Measurements from ENCODE around the gene ACOX1. TPM values are rescaled to one million over a fixed set of nuclear protein-coding genes. Genes with fewer than 3 reads are reported as not detected.
A peak's percentile ranks its signal among the peaks of the same experiment; 100 is the strongest.

ACOX1 gene
- total and polyA plus RNA-seq, 2 of the 13 experiments (the other 11 are each of a cell fraction or from before 2014, with no cell fraction given): 86.4 to 120 TPM

- TF ChIP-seq ETS1 (CRISPR knock-in tag; IDR thresholded peaks at IDR 0.05) (no peak), SP5 (CRISPR knock-in tag; IDR thresholded peaks at IDR 0.05; ENCODE audit: borderline replicate concordance, low read depth) (peak; percentile 77; the same call in 1 of the 2 replicates), SKIL (CRISPR knock-in tag; IDR thresholded peaks at IDR 0.05; ENCODE audit: borderline replicate concordance) (peak; percentile 85; the same call in 1 of the 2 replicates), NR2C2 (CRISPR knock-in tag; IDR thresholded peaks at IDR 0.05; ENCODE audit: borderline replicate concordance) (0 out of 2 replicates have a peak, but pooled peaks have one; percentile 36), MAZ (IDR thresholded peaks at IDR 0.05; ENCODE audit: borderline replicate concordance, low read depth, low read length) (no peak), MAZ (CRISPR knock-in tag; IDR thresholded peaks at IDR 0.05; ENCODE audit: low read depth) (peak; percentile 18), NR2F6 (IDR thresholded peaks at IDR 0.05) (peak; percentile 76), NR2F6 (CRISPR knock-in tag; IDR thresholded peaks at IDR 0.05) (peak; percentile 81), ZNF367 (CRISPR knock-in tag; IDR thresholded peaks at IDR 0.05; ENCODE audit: borderline replicate concordance) (no peak), MLX (CRISPR knock-in tag; IDR thresholded peaks at IDR 0.05) (peak; percentile 87), ZNF205 (CRISPR knock-in tag; IDR thresholded peaks at IDR 0.05) (peak; percentile 67; the same call in 1 of the 2 replicates), ZNF552 (CRISPR knock-in tag; IDR thresholded peaks at IDR 0.05; ENCODE audit: borderline replicate concordance) (no peak), FOXK2 (IDR thresholded peaks at IDR 0.05) (peak; percentile 79), PAXIP1 (CRISPR knock-in tag; conservative IDR thresholded peaks at IDR 0.05) (peak; percentile 98), ZNF33B (CRISPR knock-in tag; IDR thresholded peaks at IDR 0.05) (peak; percentile 36; the same call in 1 of the 2 replicates), FIP1L1 (IDR thresholded peaks at IDR 0.05; ENCODE audit: borderline replicate concordance, insufficient read depth, low read depth, low read length) (peak; percentile 57; the same call in 1 of the 2 replicates), CEBPZ (IDR thresholded peaks at IDR 0.05; ENCODE audit: low read length) (no peak), ZNF7 (CRISPR knock-in tag; IDR thresholded peaks at IDR 0.05) (no peak; the same call in 1 of the 2 replicates)
These were observed 18.0 kb upstream of the ACOX1 start (continued) for GRCh38 chr17:75996665-75997590.
